Measurements from ENCODE around the gene PPDPF.

DNA sequence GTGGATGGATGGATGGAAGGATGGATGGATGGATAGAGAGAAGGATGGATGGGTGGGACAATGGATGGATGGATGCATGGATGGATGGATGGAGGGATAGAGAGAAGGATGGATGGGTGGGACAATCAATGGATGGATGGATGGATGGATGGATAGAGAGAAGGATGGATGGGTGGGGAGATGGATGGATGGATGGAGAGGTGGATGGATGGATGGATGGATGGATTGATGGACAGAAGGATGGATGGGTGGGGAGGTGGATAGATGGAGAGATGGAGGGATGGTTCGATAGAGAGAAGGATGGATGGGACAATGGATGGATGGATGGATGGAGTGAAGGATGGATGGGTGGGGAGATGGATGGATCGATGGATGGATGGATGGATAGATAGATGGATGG is 28.0 kb upstream of the PPDPF start:
- TF ChIP-seq, protein P1, sequence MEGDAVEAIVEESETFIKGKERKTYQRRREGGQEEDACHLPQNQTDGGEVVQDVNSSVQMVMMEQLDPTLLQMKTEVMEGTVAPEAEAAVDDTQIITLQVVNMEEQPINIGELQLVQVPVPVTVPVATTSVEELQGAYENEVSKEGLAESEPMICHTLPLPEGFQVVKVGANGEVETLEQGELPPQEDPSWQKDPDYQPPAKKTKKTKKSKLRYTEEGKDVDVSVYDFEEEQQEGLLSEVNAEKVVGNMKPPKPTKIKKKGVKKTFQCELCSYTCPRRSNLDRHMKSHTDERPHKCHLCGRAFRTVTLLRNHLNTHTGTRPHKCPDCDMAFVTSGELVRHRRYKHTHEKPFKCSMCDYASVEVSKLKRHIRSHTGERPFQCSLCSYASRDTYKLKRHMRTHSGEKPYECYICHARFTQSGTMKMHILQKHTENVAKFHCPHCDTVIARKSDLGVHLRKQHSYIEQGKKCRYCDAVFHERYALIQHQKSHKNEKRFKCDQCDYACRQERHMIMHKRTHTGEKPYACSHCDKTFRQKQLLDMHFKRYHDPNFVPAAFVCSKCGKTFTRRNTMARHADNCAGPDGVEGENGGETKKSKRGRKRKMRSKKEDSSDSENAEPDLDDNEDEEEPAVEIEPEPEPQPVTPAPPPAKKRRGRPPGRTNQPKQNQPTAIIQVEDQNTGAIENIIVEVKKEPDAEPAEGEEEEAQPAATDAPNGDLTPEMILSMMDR (IDR thresholded peaks at IDR 0.05; ENCODE audit: low read depth, low read length), result no peak
- no peak for TF ChIP-seq POLR2A (IDR thresholded peaks at IDR 0.05; ENCODE audit: extremely low read depth, insufficient read length)
- TF ChIP-seq, protein P2, sequence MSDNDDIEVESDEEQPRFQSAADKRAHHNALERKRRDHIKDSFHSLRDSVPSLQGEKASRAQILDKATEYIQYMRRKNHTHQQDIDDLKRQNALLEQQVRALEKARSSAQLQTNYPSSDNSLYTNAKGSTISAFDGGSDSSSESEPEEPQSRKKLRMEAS (IDR thresholded peaks at IDR 0.05; ENCODE audit: low read depth, low read length), result no peak
